Duodenal mucosa (tissue), 2 donors: ENCODE measurements around the gene GBP4.

ENCODE experiments used
- H3K27ac ChIP-seq: one replicate; pipeline ENCODE4 v1.7.0; 2013; ENCODE audit warnings: low read depth, low read length
- H3K27me3 ChIP-seq, 2 donors: one replicate each; pipeline ENCODE4 v1.7.0; 2013; ENCODE audit warnings: low read length in 2 of 2, control low read depth in 1 of 2; ENCODE audit not compliant: insufficient read depth in 2 of 2, control insufficient read depth in 1 of 2
- H3K36me3 ChIP-seq, 2 donors: one replicate each; pipeline ENCODE4 v1.7.0; 2013; ENCODE audit warnings: low read length in 2 of 2, control low read depth in 1 of 2; ENCODE audit not compliant: insufficient read depth in 2 of 2, control insufficient read depth in 1 of 2
- H3K4me1 ChIP-seq, 2 donors: one replicate each; pipeline ENCODE4 v1.7.0; 2013; ENCODE audit warnings: low read length in 2 of 2, control low read depth in 1 of 2; ENCODE audit not compliant: insufficient read depth in 2 of 2, control insufficient read depth in 1 of 2
- H3K4me3 ChIP-seq, 2 donors: one replicate each; pipeline ENCODE4 v1.7.0; 2013; ENCODE audit warnings: low read length in 2 of 2, low read depth in 1 of 2
- H3K9ac ChIP-seq, 2 donors: one replicate each; pipeline ENCODE4 v1.7.0; 2013; ENCODE audit warnings: low read length in 2 of 2, low read depth in 1 of 2
- H3K9me3 ChIP-seq, 2 donors: one replicate each; pipeline ENCODE4 v1.7.0; 2013; ENCODE audit warnings: low read length in 2 of 2, control low read depth in 1 of 2; ENCODE audit not compliant: control insufficient read depth in 1 of 2

The GBP4 gene

DNA sequence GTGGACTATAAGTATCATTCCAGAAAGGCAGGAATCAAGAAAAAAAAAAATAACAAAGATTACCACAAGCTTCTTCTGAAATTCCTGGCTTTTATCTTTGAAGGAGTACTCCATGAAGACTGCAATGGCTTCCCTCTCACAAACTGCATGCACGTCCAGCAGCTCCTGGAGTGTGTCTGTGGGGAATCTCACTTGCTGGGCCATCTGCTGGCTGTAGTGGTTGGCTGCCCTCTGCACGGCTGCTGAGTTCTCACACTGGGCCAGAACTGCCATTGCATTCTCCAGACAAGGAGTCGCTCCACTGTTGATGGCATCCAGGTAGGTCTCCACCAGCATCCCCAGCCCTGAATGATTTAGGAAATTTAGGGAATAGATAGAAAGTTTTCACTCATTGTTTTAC lies 49.5 kb downstream of the GBP4 start:
- no peak overlapping the region for H3K27ac ChIP-seq
- no peaks in the 10 kb centered on the region for H3K9me3 ChIP-seq
- H3K36me3 ChIP-seq, result no peaks in the 10 kb centered on the region
- no peaks in the 10 kb centered on the region for H3K4me1 ChIP-seq
- H3K27me3 ChIP-seq, result no peaks in the 10 kb centered on the region
- H3K4me3 ChIP-seq, result no peak overlapping the region
- no peak overlapping the region for H3K9ac ChIP-seq

DNA sequence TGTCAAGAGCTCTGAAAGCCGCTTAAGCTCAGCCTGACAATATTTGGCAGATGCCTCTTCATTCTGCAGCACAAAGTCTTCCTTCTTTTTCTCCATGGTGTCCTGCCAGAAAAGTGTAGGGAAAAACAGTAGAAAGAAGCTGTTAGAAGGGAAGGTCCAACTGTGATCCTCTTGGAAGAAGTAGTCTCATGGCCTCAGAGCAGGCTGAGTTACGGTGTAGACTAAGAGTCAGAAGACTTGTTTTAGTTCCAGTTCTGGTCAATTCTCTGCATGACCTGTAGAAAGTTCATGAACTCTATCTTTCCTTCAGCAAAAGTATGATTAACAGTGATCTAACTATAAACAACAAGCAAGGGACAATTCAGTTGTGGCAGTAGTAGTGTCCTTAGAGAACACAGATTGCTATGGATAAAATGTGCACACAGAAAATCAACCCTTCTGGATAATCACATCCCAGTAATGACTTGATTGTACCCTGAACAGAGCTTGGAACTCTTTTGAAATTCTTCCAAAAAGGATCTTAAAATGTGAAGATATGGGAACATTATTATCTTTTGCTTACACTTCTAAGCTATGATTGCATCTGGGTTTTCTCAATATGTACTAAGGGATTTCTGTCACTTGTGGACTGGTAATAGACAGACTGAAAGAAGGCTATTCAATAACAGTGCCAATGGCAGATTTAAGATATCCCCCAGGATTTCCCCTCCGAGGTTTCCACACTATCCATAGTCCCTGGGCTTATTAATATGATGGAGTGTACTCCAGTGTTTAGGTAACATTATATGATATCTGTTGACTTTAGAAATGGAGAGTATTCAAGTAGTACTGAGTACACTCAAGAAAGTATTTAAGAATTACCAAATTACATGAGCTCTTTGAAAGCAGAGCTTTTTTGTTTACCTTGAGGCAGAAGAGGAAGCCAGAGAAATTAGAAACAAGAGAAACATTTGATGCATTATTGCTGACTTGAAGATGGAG lies 50.8 kb downstream of the GBP4 start:
- H3K4me1 ChIP-seq, result no peaks in the 10 kb centered on the region
- H3K4me3 ChIP-seq, result no peak overlapping the region
- no peak overlapping the region for H3K9ac ChIP-seq
- no peaks in the 10 kb centered on the region for H3K36me3 ChIP-seq
- H3K27ac ChIP-seq, result no peak overlapping the region
- no peaks in the 10 kb centered on the region for H3K9me3 ChIP-seq
- no peaks in the 10 kb centered on the region for H3K27me3 ChIP-seq

DNA sequence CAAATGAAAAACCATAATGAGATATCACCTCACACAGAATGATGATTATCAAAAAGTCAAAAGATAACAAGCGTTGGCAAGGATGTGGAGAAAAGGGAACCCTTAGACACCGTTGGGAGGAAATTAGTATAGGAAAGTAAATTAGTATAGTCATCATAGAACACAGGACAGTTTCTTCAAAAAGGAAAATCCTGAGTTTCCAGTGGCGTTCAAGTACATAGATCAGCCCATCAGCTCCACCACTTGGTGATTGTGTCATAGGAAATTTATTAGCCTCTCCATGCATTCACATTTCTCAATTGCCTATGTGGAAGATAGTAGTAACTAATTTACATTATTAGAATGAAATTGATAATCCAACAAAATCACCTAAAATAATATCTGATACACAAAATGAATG lies 52.0 kb downstream of the GBP4 start:
- no peaks in the 10 kb centered on the region for H3K36me3 ChIP-seq
- H3K27me3 ChIP-seq, result no peaks in the 10 kb centered on the region
- H3K4me3 ChIP-seq, result no peak overlapping the region
- H3K4me1 ChIP-seq, result no peaks in the 10 kb centered on the region
- no peak overlapping the region for H3K27ac ChIP-seq
- no peaks in the 10 kb centered on the region for H3K9me3 ChIP-seq
- no peak overlapping the region for H3K9ac ChIP-seq

DNA sequence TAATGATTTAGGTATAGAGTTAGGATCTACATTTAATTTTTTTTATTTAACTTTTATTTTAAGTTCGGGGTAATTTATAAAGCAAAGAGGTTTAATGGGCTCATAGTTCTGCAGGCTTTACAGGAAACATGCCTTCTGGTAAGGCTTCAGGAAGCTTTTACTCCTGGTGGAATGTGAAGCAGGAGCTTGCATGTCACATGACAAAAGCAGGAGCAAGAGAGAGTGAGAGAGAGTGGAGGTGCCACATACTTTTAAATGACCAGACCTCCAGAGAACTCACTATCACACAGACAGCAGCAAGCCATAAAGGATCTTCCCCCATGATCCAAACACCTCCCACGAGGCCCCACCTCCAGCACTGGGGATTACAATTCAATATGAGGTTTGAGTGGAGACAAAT lies 55.3 kb downstream of the GBP4 start:
- H3K9ac ChIP-seq, result no peak overlapping the region
- no peaks in the 10 kb centered on the region for H3K9me3 ChIP-seq
- no peaks in the 10 kb centered on the region for H3K27me3 ChIP-seq
- no peak overlapping the region for H3K4me3 ChIP-seq
- no peaks in the 10 kb centered on the region for H3K4me1 ChIP-seq
- H3K36me3 ChIP-seq, result no peaks in the 10 kb centered on the region
- no peak overlapping the region for H3K27ac ChIP-seq

- no peak overlapping the region for H3K9ac ChIP-seq
- no peak overlapping the region for H3K27ac ChIP-seq
- H3K27me3 ChIP-seq, result no peaks in the 10 kb centered on the region
- H3K9me3 ChIP-seq, result no peaks in the 10 kb centered on the region
- H3K36me3 ChIP-seq, result no peaks in the 10 kb centered on the region
- no peaks in the 10 kb centered on the region for H3K4me1 ChIP-seq
- H3K4me3 ChIP-seq, result no peak overlapping the region
These were observed 56.6 kb downstream of the GBP4 start for GRCh38 chr1:89142160-89142559.

DNA sequence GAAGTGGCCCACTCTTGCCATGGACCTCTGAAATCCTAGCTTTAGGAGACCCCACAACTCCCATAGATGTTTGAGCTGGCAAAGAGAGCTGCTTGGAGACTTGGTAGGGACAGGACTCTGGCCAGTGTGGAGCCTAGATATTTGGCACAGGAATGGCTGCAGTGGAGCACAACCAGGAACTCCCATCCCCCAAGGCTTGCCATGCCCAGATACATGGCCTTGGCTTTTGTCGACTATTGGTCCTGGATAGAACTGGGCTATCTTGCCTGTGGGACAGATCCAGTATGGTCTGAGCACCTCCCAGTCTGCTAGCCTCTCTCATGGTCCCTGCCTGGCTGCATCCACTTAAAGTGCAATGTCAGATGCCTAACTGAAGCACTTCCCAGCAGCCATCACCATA lies 65.0 kb downstream of the GBP4 start:
- no peaks in the 10 kb centered on the region for H3K9me3 ChIP-seq
- H3K36me3 ChIP-seq, result no peaks in the 10 kb centered on the region
- H3K4me3 ChIP-seq, result no peak overlapping the region
- no peaks in the 10 kb centered on the region for H3K27me3 ChIP-seq
- no peak overlapping the region for H3K27ac ChIP-seq
- H3K4me1 ChIP-seq, result peaks cover 6 to 9% of the 10 kb centered on the region in 2 donors
- no peak overlapping the region for H3K9ac ChIP-seq
